SU-DHL-6 (cell line): ENCODE data around the gene ASB11.

Experiments
- EZH2phosphoT487 ChIP-seq: fragments of 200-600 bp; sonication (generic), shearing (Covaris generic); conservative IDR thresholded peaks from 2 replicates; pipeline ENCODE4 v1.6.1; 2018; ENCODE audit warnings: mild to moderate bottlenecking, antibody characterized with exemption, low read length, moderate library complexity, mixed read lengths
- TF ChIP-seq, protein P1 (sequence below): fragments of 200-600 bp; sonication (generic); IDR thresholded peaks from one replicate; pipeline ENCODE4 v1.5.1; 2017; ENCODE audit warnings: antibody characterized with exemption, mild to moderate bottlenecking, low read length, moderate library complexity; ENCODE audit not compliant: insufficient read depth, poor library complexity, severe bottlenecking

DNA sequence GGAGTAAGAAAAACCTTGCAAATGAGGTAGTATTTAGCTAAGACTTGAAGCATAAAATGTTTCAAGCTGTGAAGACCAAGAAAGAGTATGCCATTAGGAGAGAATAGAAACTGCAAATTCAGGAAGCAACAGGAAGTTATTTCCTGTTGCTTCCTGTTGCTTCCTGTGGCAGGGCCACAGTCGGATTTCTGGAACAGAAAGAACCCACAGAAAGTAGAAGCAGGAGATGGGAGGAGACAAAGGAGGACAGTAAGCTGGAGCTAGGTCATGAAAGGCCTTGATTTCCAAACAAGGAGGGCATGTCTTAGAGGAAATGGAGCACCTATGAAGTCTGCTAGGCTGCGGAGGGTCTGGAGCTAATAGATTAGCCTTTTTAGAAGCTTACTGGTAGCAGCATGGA is 17.2 kb downstream of the ASB11 start:
- TF ChIP-seq, protein P1, sequence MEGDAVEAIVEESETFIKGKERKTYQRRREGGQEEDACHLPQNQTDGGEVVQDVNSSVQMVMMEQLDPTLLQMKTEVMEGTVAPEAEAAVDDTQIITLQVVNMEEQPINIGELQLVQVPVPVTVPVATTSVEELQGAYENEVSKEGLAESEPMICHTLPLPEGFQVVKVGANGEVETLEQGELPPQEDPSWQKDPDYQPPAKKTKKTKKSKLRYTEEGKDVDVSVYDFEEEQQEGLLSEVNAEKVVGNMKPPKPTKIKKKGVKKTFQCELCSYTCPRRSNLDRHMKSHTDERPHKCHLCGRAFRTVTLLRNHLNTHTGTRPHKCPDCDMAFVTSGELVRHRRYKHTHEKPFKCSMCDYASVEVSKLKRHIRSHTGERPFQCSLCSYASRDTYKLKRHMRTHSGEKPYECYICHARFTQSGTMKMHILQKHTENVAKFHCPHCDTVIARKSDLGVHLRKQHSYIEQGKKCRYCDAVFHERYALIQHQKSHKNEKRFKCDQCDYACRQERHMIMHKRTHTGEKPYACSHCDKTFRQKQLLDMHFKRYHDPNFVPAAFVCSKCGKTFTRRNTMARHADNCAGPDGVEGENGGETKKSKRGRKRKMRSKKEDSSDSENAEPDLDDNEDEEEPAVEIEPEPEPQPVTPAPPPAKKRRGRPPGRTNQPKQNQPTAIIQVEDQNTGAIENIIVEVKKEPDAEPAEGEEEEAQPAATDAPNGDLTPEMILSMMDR, result no peak
- no peak for TF ChIP-seq EZH2phosphoT487
